Thoracic aorta (tissue), 2 donors: ENCODE measurements around the gene BCL6. TPM values are rescaled to one million over a fixed set of nuclear protein-coding genes. Genes with fewer than 3 reads are reported as not detected.

ENCODE experiments used
- ATAC-seq: fragments of 150-250 bp; one replicate; pipeline ENCODE4 v1.8.0; 2017; ENCODE audit warnings: low read depth; ENCODE audit not compliant: insufficient number of reproducible peaks, low FRiP score
- DNase-seq: peaks from one replicate; pipeline ENCODE4 v3.0.0-alpha.2; 2020; ENCODE audit warnings: low spot score
- H3K27ac ChIP-seq, 2 donors: fragments of 200-600 bp; sonication (generic); 1 replicate in 1 of 2; 2 replicates in 1 of 2; pipeline ENCODE4 v1.5.1; 2016; ENCODE audit warnings: mild to moderate bottlenecking in 2 of 2, moderate library complexity in 2 of 2
- H3K27me3 ChIP-seq: fragments of 200-600 bp; sonication (generic); replicated peaks from 2 replicates; pipeline ENCODE4 v1.6.0; 2016; ENCODE audit warnings: mild to moderate bottlenecking; ENCODE audit not compliant: insufficient read depth
- H3K36me3 ChIP-seq: fragments of 200-600 bp; sonication (generic); one replicate; pipeline ENCODE4 v1.5.1; 2016
- H3K4me1 ChIP-seq, 2 donors: fragments of 200-600 bp; sonication (generic); 1 replicate in 1 of 2; 2 replicates in 1 of 2; pipeline versions ENCODE4 v1.5.1 to v1.6.0; 2016; ENCODE audit warnings: low read depth in 2 of 2, mild to moderate bottlenecking in 1 of 2; ENCODE audit not compliant: control insufficient read depth in 1 of 2
- H3K4me3 ChIP-seq: fragments of 200-600 bp; sonication (generic); 2 replicates; pipeline ENCODE4 v1.5.1; 2016; ENCODE audit warnings: mild to moderate bottlenecking
- H3K9me3 ChIP-seq: fragments of 200-600 bp; sonication (generic); 2 replicates; pipeline ENCODE4 v1.5.1; 2016
- CTCF ChIP-seq: fragments of 200-600 bp; sonication (generic); IDR thresholded peaks from one replicate; pipeline ENCODE4 v1.5.1; 2019; ENCODE audit warnings: antibody characterized with exemption
- total RNA-seq, 2 donors: library from RNA; depleted of rRNA; stranded (reverse); fragments of >200 nt; gene quantifications; one replicate each; pipeline versions ENCODE4 v1.1.0 to v1.2.3, GENCODE V29; 2016

BCL6 gene
- total RNA-seq, 2 donors from 2014 or later: 148 to 169 TPM

- H3K9me3 ChIP-seq: no peaks in the 10 kb centered on the region
- H3K36me3 ChIP-seq: no peaks in the 10 kb centered on the region
- H3K4me1 ChIP-seq: peaks cover 10 to 22% of the 10 kb centered on the region in 2 donors
- ATAC-seq (no peak), DNase-seq (peak; percentile 85)
- TF ChIP-seq CTCF: peak; percentile 96
- no peak overlapping the region for H3K4me3 ChIP-seq
- peak overlapping the region; percentile 21 to 98 for H3K27ac ChIP-seq
- no peaks in the 10 kb centered on the region for H3K27me3 ChIP-seq
These were observed 2.8 kb upstream of the BCL6 start for GRCh38 chr3:187748050-187748481.

- H3K4me3 ChIP-seq: no peak overlapping the region
These were observed 2.2 kb upstream of the BCL6 start for GRCh38 chr3:187747506-187747905.

GRCh38 chr3:187746442-187747281 lies 1.4 kb upstream of the BCL6 start:
- peak overlapping the region; percentile 92 for H3K4me3 ChIP-seq
- no peaks in the 10 kb centered on the region for H3K9me3 ChIP-seq
- H3K27ac ChIP-seq: peak overlapping the region; percentile 98 to 100
- DNase-seq (no peak), ATAC-seq (no peak)
- H3K27me3 ChIP-seq: no peaks in the 10 kb centered on the region
- H3K4me1 ChIP-seq: peaks cover 10 to 33% of the 10 kb centered on the region in 2 donors
- no peaks in the 10 kb centered on the region for H3K36me3 ChIP-seq
- no peak for TF ChIP-seq CTCF

More at GRCh38 chr3:187747506-187747905, 2.2 kb upstream of the BCL6 start:
- Histone ChIP-seq H3K27ac (peak overlapping the region; percentile 21 to 98), H3K4me1 (peaks cover 10 to 28% of the 10 kb centered on the region in 2 donors), H3K27me3 (no peaks in the 10 kb centered on the region), H3K36me3 (no peaks in the 10 kb centered on the region), H3K9me3 (no peaks in the 10 kb centered on the region)
- no peak for TF ChIP-seq CTCF
- ATAC-seq: no peak
- no peak for DNase-seq

- DNase-seq (no peak), ATAC-seq (no peak)
- Histone ChIP-seq H3K9me3 (no peaks in the 10 kb centered on the region), H3K4me1 (peaks cover 10 to 33% of the 10 kb centered on the region in 2 donors), H3K4me3 (peak overlapping the region; percentile 92), H3K27me3 (no peaks in the 10 kb centered on the region), H3K36me3 (no peaks in the 10 kb centered on the region), H3K27ac (peak overlapping the region; percentile 98 to 100)
- no peak for TF ChIP-seq CTCF
These were observed 782 bp upstream of the BCL6 start for GRCh38 chr3:187746059-187746441.
